GM18858 (cell line): ENCODE measurements around the gene ALLC.
A peak's percentile ranks its signal among the peaks of the same experiment; 100 is the strongest.
"Not testable (repeated sequence)": the region's sequence is repeated elsewhere in the genome, so short reads cannot be mapped to it uniquely, and the experiment has no call there.

ENCODE experiments used
- ATAC-seq: cut with Tn5 transposase; IDR thresholded peaks from one replicate; pipeline ENCODE4 v1.9.1; 2021; ENCODE audit not compliant: unreplicated experiment

The ALLC gene

GRCh38 chr2:3657881-3658280, at the start of gene ALLC:
TSS of gene ALLC (plus strand) at chr2:3658200. CDS start at chr2:3671158, 12,958 bp downstream.
- ATAC-seq = no peak

- ATAC-seq = no peak
Measured at GRCh38 chr2:3608373-3609278, 49.4 kb upstream of the ALLC start.

GRCh38 chr2:3609279-3609673, 48.7 kb upstream of the ALLC start:
- ATAC-seq = peak; percentile 80

GRCh38 chr2:3610415-3610814, 47.6 kb upstream of the ALLC start:
- no peak for ATAC-seq

GRCh38 chr2:3610881-3611505, 47.0 kb upstream of the ALLC start:
- no peak for ATAC-seq

- no peak for ATAC-seq
Measured at GRCh38 chr2:3611589-3611988, 46.4 kb upstream of the ALLC start.

- no peak for ATAC-seq
Measured at GRCh38 chr2:3612639-3613523, 45.1 kb upstream of the ALLC start.

- no peak for ATAC-seq
Measured at GRCh38 chr2:3613524-3613905, 44.5 kb upstream of the ALLC start.

GRCh38 chr2:3614743-3615142, 43.3 kb upstream of the ALLC start:
- ATAC-seq = not testable (repeated sequence)

GRCh38 chr2:3615541-3616200, 42.3 kb upstream of the ALLC start:
- ATAC-seq = not testable (repeated sequence)

GRCh38 chr2:3616435-3617197, 41.4 kb upstream of the ALLC start:
- ATAC-seq = not testable (repeated sequence)

GRCh38 chr2:3617198-3617890, 40.7 kb upstream of the ALLC start:
- no peak for ATAC-seq

- no peak for ATAC-seq
Measured at GRCh38 chr2:3618367-3618766, 39.6 kb upstream of the ALLC start.

- ATAC-seq = no peak
Measured at GRCh38 chr2:3619033-3619432, 39.0 kb upstream of the ALLC start.

- not testable (repeated sequence) for ATAC-seq
Measured at GRCh38 chr2:3619661-3620060, 38.3 kb upstream of the ALLC start.

GRCh38 chr2:3620834-3621233, 37.2 kb upstream of the ALLC start:
- ATAC-seq = no peak

- ATAC-seq = no peak
Measured at GRCh38 chr2:3622967-3623366, 35.0 kb upstream of the ALLC start.

GRCh38 chr2:3624059-3624794, 33.8 kb upstream of the ALLC start:
- peak; percentile 55 for ATAC-seq

GRCh38 chr2:3625186-3625585, 32.8 kb upstream of the ALLC start:
- ATAC-seq = no peak
